GM03348 (cell line): Measurements from ENCODE around the gene DNMT1.
"Not testable (repeated sequence)": the region's sequence is repeated elsewhere in the genome, so short reads cannot be mapped to it uniquely, and the experiment has no call there.

Source experiments
- DNase-seq: peaks from one replicate; pipeline ENCODE4 v3.0.0; 2012; ENCODE audit warnings: low spot score

DNMT1 gene

GRCh38 chr19:10183926-10184325 is 10.8 kb downstream of the DNMT1 start:
- no peak for DNase-seq

- no peak for DNase-seq
These were observed 11.9 kb downstream of the DNMT1 start for GRCh38 chr19:10182847-10183246.

- DNase-seq = no peak
These were observed 12.7 kb downstream of the DNMT1 start for GRCh38 chr19:10182076-10182475.

- DNase-seq = no peak
These were observed 14.3 kb downstream of the DNMT1 start for GRCh38 chr19:10180459-10180858.

- not testable (repeated sequence) for DNase-seq
These were observed 14.7 kb downstream of the DNMT1 start for GRCh38 chr19:10180024-10180423.

- no peak for DNase-seq
These were observed 21.2 kb downstream of the DNMT1 start for GRCh38 chr19:10173527-10173926.

GRCh38 chr19:10168386-10168948 is 26.3 kb downstream of the DNMT1 start:
- DNase-seq = no peak

- no peak for DNase-seq
These were observed 27.3 kb downstream of the DNMT1 start for GRCh38 chr19:10167459-10167858.

GRCh38 chr19:10166501-10166900 is 28.3 kb downstream of the DNMT1 start:
- not testable (repeated sequence) for DNase-seq

DNA sequence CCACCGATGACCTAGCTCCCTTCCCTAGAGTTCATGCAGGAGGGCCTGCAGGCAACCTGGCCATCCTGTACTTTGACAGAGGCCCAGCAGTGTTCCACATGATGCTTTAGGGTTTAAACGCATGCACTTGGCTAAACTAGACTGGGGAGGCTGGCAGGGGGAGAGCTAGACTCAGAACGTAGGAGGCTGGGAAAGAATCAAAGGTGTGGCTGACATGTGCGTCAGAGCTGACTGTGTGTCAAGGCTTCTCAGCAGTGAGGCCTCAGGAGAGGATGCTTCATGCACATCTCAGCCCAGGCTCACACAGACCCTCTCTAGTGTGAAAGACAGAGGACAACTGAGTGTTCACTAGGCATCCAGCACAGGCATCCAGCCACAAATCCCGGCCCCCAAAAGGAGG is 28.7 kb downstream of the DNMT1 start:
- DNase-seq = no peak

DNA sequence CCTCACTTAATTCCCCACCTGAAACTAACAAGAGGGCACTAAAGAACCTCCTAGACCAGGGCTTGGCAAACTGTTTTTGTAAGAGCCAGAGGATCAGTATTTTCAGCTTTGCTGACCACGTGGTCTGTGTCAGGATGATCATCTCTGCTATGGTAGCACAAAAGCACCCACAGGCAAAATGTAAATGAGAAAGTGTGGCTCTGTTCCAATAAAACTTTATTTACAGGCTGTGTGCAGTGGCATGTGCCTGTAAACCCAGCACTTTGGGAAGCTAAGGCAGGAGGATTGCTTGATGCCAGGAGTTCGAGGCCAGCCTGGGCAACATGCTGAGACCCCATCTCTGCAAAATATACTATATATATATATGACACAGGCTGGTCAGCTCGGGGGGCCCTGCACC is 31.2 kb downstream of the DNMT1 start:
- DNase-seq = no peak

GRCh38 chr19:10159610-10160009 is 35.1 kb downstream of the DNMT1 start:
- DNase-seq = no peak

- DNase-seq = no peak
These were observed 36.3 kb downstream of the DNMT1 start for GRCh38 chr19:10158485-10158884.

GRCh38 chr19:10158071-10158470 is 36.7 kb downstream of the DNMT1 start:
- DNase-seq = no peak

DNA sequence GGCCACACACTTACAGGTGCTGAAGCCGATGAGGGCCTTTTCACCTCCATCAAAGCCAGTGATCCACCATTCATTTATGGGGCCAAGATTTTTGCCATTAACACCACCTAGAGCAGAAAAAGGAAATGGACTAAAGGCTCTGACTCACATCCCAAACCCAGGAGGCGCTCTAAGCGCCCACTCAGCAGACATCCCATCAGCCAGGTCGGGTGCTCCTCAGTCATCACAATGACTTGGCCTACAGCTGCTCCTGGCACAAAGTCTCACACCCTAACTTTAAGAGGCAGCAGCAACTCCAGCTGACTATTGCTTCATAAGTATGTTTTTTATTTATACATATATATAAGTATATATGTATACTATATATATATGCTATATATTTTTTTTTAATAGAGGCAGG is 38.9 kb downstream of the DNMT1 start:
- no peak for DNase-seq

DNA sequence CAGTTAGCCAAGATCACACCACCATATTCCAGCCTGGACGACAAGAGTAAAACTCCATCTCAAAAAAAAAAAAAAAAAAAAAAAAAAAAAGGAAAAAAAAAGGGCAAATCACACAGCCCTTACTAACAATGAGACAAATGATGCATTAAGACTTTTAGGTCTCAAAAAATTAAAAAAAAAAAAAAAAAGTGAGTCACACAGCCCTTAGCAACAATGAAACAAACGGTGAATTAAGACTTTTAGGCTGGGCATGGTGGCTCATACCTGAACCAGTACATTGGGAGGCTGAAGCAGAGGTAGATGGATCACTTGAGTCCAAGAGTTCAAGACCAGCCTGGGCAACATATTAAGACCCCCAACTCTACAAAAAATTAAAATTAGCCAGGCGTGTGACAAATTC is 42.7 kb downstream of the DNMT1 start:
- no peak for DNase-seq

GRCh38 chr19:10151521-10151920 is 43.2 kb downstream of the DNMT1 start:
- no peak for DNase-seq

GRCh38 chr19:10149427-10149826 is 45.3 kb downstream of the DNMT1 start:
- DNase-seq = no peak

DNA sequence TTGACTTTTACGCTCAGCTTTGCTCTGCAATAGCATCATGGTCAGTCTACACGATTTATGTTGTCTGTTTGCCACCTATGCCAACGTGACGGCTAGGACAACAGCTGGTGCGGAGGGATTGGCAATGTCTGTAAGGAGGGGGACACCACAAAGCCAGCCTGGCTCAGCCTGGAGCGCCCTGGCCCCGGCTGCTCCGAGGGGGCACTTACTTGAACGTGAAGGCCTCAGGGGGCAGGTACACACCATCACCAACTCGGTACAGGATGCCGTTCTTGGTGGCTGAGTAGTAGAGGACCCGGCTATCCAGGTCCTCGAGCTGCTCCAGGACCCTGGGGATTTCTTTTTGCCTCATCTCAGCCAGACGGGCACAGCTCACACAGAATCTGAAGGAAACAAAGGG is 48.6 kb downstream of the DNMT1 start:
- no peak for DNase-seq

- DNase-seq = no peak
These were observed 49.7 kb downstream of the DNMT1 start for GRCh38 chr19:10145031-10145430.

DNA sequence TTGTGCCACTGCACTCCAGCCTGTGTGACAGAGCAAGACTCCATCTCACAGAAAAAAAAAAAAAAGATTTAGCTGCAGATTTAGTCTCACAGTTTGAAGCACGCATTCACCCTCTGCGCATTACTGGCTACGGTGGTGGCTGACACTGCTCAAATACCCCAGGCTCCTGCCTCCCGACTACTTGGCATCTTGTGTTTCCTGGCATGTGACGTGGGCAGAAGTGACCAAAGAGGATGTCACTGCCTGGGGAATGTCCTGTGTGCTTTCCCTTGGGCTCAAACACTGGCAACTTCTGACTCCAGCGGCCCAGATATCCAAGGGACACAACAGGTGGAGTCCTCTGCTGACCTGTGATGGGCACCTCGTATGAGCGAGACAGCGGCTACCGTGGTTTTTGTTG is 50.4 kb downstream of the DNMT1 start:
- no peak for DNase-seq

DNA sequence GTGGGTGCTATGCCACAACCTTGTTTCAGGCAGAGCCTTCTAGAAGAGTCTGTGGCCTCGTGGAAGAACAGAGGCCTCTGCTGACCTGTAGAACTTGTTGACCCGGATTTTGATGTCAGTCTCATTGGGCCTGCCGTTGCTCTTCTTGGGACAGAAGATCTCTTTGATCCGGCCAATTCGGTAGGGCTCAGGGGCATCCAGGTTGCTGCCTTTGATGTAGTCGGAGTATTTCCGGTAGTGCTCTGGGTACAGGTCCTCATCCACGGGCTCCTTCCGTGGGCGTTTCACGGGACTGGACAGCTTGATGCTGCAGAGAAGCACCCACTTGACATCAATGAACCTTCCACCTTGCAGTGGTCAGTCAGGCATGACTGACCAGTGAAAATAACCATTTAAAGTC is 51.1 kb downstream of the DNMT1 start:
- DNase-seq = no peak

DNA sequence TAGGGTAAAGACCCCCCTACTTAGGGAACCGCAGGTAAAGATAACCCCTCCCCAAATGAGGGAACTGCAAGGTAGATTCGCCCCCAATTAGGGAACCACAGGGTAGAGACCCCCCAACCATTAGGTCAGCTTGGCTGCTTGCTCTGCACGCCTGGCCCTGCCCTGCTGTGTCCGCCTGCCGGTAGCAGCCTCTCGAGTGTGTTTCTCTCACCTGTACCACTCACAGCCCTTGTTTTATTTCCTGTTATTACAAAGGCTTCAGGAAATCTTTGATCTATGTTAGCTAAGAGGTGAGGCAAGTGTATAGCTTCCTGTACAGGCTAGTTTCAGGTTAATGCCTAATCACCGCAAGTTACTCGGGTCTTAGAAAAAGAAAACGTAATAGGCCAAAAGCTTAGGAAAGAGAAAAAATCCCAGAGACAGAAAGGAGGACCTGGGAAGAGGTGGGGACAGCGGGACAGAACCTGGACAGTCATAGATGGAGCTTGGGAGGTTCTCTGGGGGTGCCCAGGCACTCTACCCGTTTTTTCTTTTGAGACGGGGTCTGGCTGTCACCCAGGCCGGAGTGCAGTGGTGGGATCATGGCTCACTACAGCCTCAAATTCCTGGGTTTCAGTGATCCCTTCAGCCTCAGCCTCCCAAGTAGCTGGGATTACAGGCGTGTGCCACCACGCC is 51.9 kb downstream of the DNMT1 start:
- no peak for DNase-seq

- no peak for DNase-seq
These were observed 52.8 kb downstream of the DNMT1 start for GRCh38 chr19:10141973-10142372.
